Urinary bladder (tissue), 4 donors: ENCODE results near the gene PKD1L1. TPM values are rescaled to one million over a fixed set of nuclear protein-coding genes. Genes with fewer than 3 reads are reported as not detected.

Experiments used
- DNase-seq: peaks from one replicate; pipeline ENCODE4 v3.0.0-alpha.2; 2015; ENCODE audit errors: extremely low spot score
- H3K27ac ChIP-seq: one replicate; pipeline ENCODE4 v1.5.1; 2013; ENCODE audit warnings: low read depth, mild to moderate bottlenecking, moderate library complexity
- H3K36me3 ChIP-seq: one replicate; pipeline ENCODE4 v1.6.1; 2013; ENCODE audit warnings: mild to moderate bottlenecking, moderate library complexity; ENCODE audit not compliant: insufficient read depth
- H3K4me1 ChIP-seq: one replicate; pipeline ENCODE4 v1.6.1; 2013; ENCODE audit warnings: mild to moderate bottlenecking, moderate library complexity; ENCODE audit not compliant: insufficient read depth
- H3K4me3 ChIP-seq: one replicate; pipeline ENCODE4 v1.5.1; 2013; ENCODE audit warnings: low read depth, low read length
- WGBS: extraction: QIAGEN DNeasy Blood & Tissue Kit; methylation state at CpG from one replicate; pipeline ENCODE4 v1.1.7; 2013; 5-methylcytosine and 5-hydroxymethylcytosine counted together
- polyA plus RNA-seq: library from polyadenylated mRNA; stranded (reverse); fragments of 200-250 nt; gene quantifications from one replicate; pipeline ENCODE4 v1.2.3, GENCODE V29; 2013
- total RNA-seq: library from RNA; depleted of rRNA; stranded (reverse); fragments of >200 nt; gene quantifications from one replicate; pipeline ENCODE4 v1.2.3, GENCODE V29; 2014
- donor health status: healthy with polysubstance abuse.
- donor health status: healthy.

The PKD1L1 gene
- total and polyA plus RNA-seq, 2 donors = 0.19 to 1.3 TPM

- Histone ChIP-seq H3K4me1 (no peaks in the 10 kb centered on the region), H3K27ac (no peak overlapping the region), H3K4me3 (no peak overlapping the region), H3K36me3 (no peaks in the 10 kb centered on the region)
- DNase-seq = no peak
- WGBS = 93% methylated on average over 8 of the region's 8 CpGs
Observed at GRCh38 chr7:47833211-47833610, 115.1 kb downstream of the PKD1L1 start.

GRCh38 chr7:47832105-47832715 lies 116.1 kb downstream of the PKD1L1 start:
- H3K27ac ChIP-seq = no peak overlapping the region
- H3K4me3 ChIP-seq = no peak overlapping the region
- H3K36me3 ChIP-seq = no peaks in the 10 kb centered on the region
- 93% methylated on average over 10 of the region's 10 CpGs for WGBS
- no peak for DNase-seq
- H3K4me1 ChIP-seq = no peaks in the 10 kb centered on the region

GRCh38 chr7:47830015-47830414 lies 118.3 kb downstream of the PKD1L1 start:
- Histone ChIP-seq H3K4me3 (no peak overlapping the region), H3K27ac (no peak overlapping the region), H3K36me3 (no peaks in the 10 kb centered on the region), H3K4me1 (no peaks in the 10 kb centered on the region)
- DNase-seq = no peak
- 77% methylated on average over 5 of the region's 5 CpGs for WGBS

GRCh38 chr7:47827871-47828270 lies 120.4 kb downstream of the PKD1L1 start:
- no peak overlapping the region for H3K27ac ChIP-seq
- no peaks in the 10 kb centered on the region for H3K36me3 ChIP-seq
- H3K4me1 ChIP-seq = no peaks in the 10 kb centered on the region
- no peak for DNase-seq
- 74% methylated on average over 4 of the region's 4 CpGs for WGBS
- no peak overlapping the region for H3K4me3 ChIP-seq

- DNase-seq = no peak
Observed at GRCh38 chr7:47827351-47827756, 120.9 kb downstream of the PKD1L1 start.

GRCh38 chr7:47826754-47827153 lies 121.5 kb downstream of the PKD1L1 start:
- no peak overlapping the region for H3K4me3 ChIP-seq
- no peaks in the 10 kb centered on the region for H3K36me3 ChIP-seq
- WGBS = 45% methylated on average over 1 of the region's 1 CpG
- DNase-seq = no peak
- H3K4me1 ChIP-seq = no peaks in the 10 kb centered on the region
- H3K27ac ChIP-seq = no peak overlapping the region

More at GRCh38 chr7:47827351-47827756, 120.9 kb downstream of the PKD1L1 start:
- 91% methylated on average over 8 of the region's 8 CpGs for WGBS
- Histone ChIP-seq H3K27ac (no peak overlapping the region), H3K4me3 (no peak overlapping the region), H3K4me1 (no peaks in the 10 kb centered on the region), H3K36me3 (no peaks in the 10 kb centered on the region)

- 95% methylated on average over 3 of the region's 3 CpGs for WGBS
- no peak for DNase-seq
- no peak overlapping the region for H3K4me3 ChIP-seq
- no peaks in the 10 kb centered on the region for H3K4me1 ChIP-seq
- H3K27ac ChIP-seq = no peak overlapping the region
- no peaks in the 10 kb centered on the region for H3K36me3 ChIP-seq
Observed at GRCh38 chr7:47819607-47819920, 128.7 kb downstream of the PKD1L1 start.

GRCh38 chr7:47818796-47819606 lies 129.3 kb downstream of the PKD1L1 start:
- no peak overlapping the region for H3K27ac ChIP-seq
- no peak overlapping the region for H3K4me3 ChIP-seq
- 33% methylated on average over 6 of the region's 6 CpGs for WGBS
- DNase-seq = peak; percentile 72
- no peaks in the 10 kb centered on the region for H3K4me1 ChIP-seq
- no peaks in the 10 kb centered on the region for H3K36me3 ChIP-seq

- no peak overlapping the region for H3K4me3 ChIP-seq
- no peak overlapping the region for H3K27ac ChIP-seq
- no peak for DNase-seq
- H3K36me3 ChIP-seq = no peaks in the 10 kb centered on the region
- H3K4me1 ChIP-seq = no peaks in the 10 kb centered on the region
- WGBS = 74% methylated on average over 3 of the region's 3 CpGs
Observed at GRCh38 chr7:47817917-47818316, 130.3 kb downstream of the PKD1L1 start.

- H3K27ac ChIP-seq = no peak overlapping the region
- H3K36me3 ChIP-seq = no peaks in the 10 kb centered on the region
- no peak overlapping the region for H3K4me3 ChIP-seq
- no peaks in the 10 kb centered on the region for H3K4me1 ChIP-seq
- 71% methylated on average over 4 of the region's 4 CpGs for WGBS
- no peak for DNase-seq
Observed at GRCh38 chr7:47816647-47817046, 131.6 kb downstream of the PKD1L1 start.

- 94% methylated on average over 9 of the region's 9 CpGs for WGBS
- no peaks in the 10 kb centered on the region for H3K4me1 ChIP-seq
- no peak overlapping the region for H3K27ac ChIP-seq
- no peak overlapping the region for H3K4me3 ChIP-seq
- no peak for DNase-seq
- no peaks in the 10 kb centered on the region for H3K36me3 ChIP-seq
Observed at GRCh38 chr7:47815867-47816266, 132.4 kb downstream of the PKD1L1 start.

GRCh38 chr7:47814905-47815613 lies 133.2 kb downstream of the PKD1L1 start:
- Histone ChIP-seq H3K36me3 (no peaks in the 10 kb centered on the region), H3K4me3 (no peak overlapping the region), H3K27ac (no peak overlapping the region), H3K4me1 (no peaks in the 10 kb centered on the region)
- 83% methylated on average over 11 of the region's 11 CpGs for WGBS
- no peak for DNase-seq

GRCh38 chr7:47813620-47814260 lies 134.5 kb downstream of the PKD1L1 start:
- 91% methylated on average over 10 of the region's 10 CpGs for WGBS
- no peak for DNase-seq
- Histone ChIP-seq H3K4me1 (no peaks in the 10 kb centered on the region), H3K36me3 (no peaks in the 10 kb centered on the region), H3K27ac (no peak overlapping the region), H3K4me3 (no peak overlapping the region)
